GM15510 (cell line): ENCODE results near the gene RETREG1.

Experiments
- POLR2A ChIP-seq: IDR thresholded peaks from 3 replicates; pipeline ENCODE4 v1.6.1; 2011; ENCODE audit warnings: borderline replicate concordance; ENCODE audit not compliant: insufficient read length; ENCODE audit errors: extremely low read depth

Gene RETREG1

GRCh38 chr5:16554110-16554509 lies 62.7 kb downstream of the RETREG1 start:
- no peak for TF ChIP-seq POLR2A

- TF ChIP-seq POLR2A: no peak
Measured at GRCh38 chr5:16552666-16553343, 64.0 kb downstream of the RETREG1 start.

GRCh38 chr5:16551628-16552027 lies 65.2 kb downstream of the RETREG1 start:
- no peak for TF ChIP-seq POLR2A

- no peak for TF ChIP-seq POLR2A
Measured at GRCh38 chr5:16550316-16550952, 66.4 kb downstream of the RETREG1 start.

GRCh38 chr5:16549491-16550206 lies 67.1 kb downstream of the RETREG1 start:
- TF ChIP-seq POLR2A: no peak

- TF ChIP-seq POLR2A: no peak
Measured at GRCh38 chr5:16548812-16549211, 68.0 kb downstream of the RETREG1 start.

- TF ChIP-seq POLR2A: no peak
Measured at GRCh38 chr5:16548115-16548514, 68.7 kb downstream of the RETREG1 start.

- TF ChIP-seq POLR2A: no peak
Measured at GRCh38 chr5:16547200-16547842, 69.5 kb downstream of the RETREG1 start.

- no peak for TF ChIP-seq POLR2A
Measured at GRCh38 chr5:16546732-16547131, 70.1 kb downstream of the RETREG1 start.

- TF ChIP-seq POLR2A: no peak
Measured at GRCh38 chr5:16544607-16545374, 72.0 kb downstream of the RETREG1 start.

- TF ChIP-seq POLR2A: no peak
Measured at GRCh38 chr5:16542236-16542635, 74.6 kb downstream of the RETREG1 start.

- no peak for TF ChIP-seq POLR2A
Measured at GRCh38 chr5:16540421-16540820, 76.4 kb downstream of the RETREG1 start.

GRCh38 chr5:16539169-16539666 lies 77.6 kb downstream of the RETREG1 start:
- no peak for TF ChIP-seq POLR2A

- TF ChIP-seq POLR2A: no peak
Measured at GRCh38 chr5:16538006-16538405, 78.8 kb downstream of the RETREG1 start.

- no peak for TF ChIP-seq POLR2A
Measured at GRCh38 chr5:16536818-16537217, 80.0 kb downstream of the RETREG1 start.

- no peak for TF ChIP-seq POLR2A
Measured at GRCh38 chr5:16536246-16536645, 80.6 kb downstream of the RETREG1 start.
